Mesothelial cell of epicardium (in vitro differentiated cells): ENCODE data around the gene ZBED2. TPM values are rescaled to one million over a fixed set of nuclear protein-coding genes. Genes with fewer than 3 reads are reported as not detected.

Experiments
- DNase-seq, 2 experiments: peaks; one replicate each; pipeline ENCODE4 v3.0.0; 2021; ENCODE audit warnings: low spot score in 2 of 2; ENCODE audit not compliant: unreplicated experiment in 2 of 2
- H3K27ac Mint-ChIP-seq: 2 replicates; pipeline ENCODE4 v1.8.0; 2021; ENCODE audit warnings: mixed read lengths
- H3K27me3 Mint-ChIP-seq: 2 replicates; pipeline ENCODE4 v1.8.0; 2021; ENCODE audit warnings: low read depth, mixed read lengths
- H3K36me3 Mint-ChIP-seq: 2 replicates; pipeline ENCODE4 v1.8.0; 2021; ENCODE audit warnings: mixed read lengths
- H3K4me1 Mint-ChIP-seq: 2 replicates; pipeline ENCODE4 v1.8.0; 2021; ENCODE audit warnings: mixed read lengths
- H3K4me3 Mint-ChIP-seq: 2 replicates; pipeline ENCODE4 v1.8.0; 2021; ENCODE audit warnings: mild to moderate bottlenecking, moderate library complexity, mixed read lengths
- H3K9me3 Mint-ChIP-seq: 2 replicates; pipeline ENCODE4 v1.8.0; 2021; ENCODE audit warnings: mixed read lengths
- total RNA-seq: library from RNA; stranded (reverse); gene quantifications from 3 replicates; pipeline ENCODE4 v1.2.1, GENCODE V29; 2021
- TF ChIP-seq, protein P1 (sequence below): fragments of 200-600 bp; sonication (generic); IDR thresholded peaks from one replicate; pipeline ENCODE4 v1.5.0; 2021; ENCODE audit warnings: antibody characterized with exemption; ENCODE audit not compliant: unreplicated experiment

Gene ZBED2
- total RNA-seq, 1 donor from 2014 or later, result not detected

- Mint-ChIP-seq H3K4me1 (no peaks in the 10 kb centered on the region), H3K27me3 (no peaks in the 10 kb centered on the region), H3K27ac (no peak overlapping the region), H3K9me3 (no peaks in the 10 kb centered on the region), H3K4me3 (no peak overlapping the region), H3K36me3 (no peaks in the 10 kb centered on the region)
- DNase-seq, result no peak
- TF ChIP-seq, protein P1, sequence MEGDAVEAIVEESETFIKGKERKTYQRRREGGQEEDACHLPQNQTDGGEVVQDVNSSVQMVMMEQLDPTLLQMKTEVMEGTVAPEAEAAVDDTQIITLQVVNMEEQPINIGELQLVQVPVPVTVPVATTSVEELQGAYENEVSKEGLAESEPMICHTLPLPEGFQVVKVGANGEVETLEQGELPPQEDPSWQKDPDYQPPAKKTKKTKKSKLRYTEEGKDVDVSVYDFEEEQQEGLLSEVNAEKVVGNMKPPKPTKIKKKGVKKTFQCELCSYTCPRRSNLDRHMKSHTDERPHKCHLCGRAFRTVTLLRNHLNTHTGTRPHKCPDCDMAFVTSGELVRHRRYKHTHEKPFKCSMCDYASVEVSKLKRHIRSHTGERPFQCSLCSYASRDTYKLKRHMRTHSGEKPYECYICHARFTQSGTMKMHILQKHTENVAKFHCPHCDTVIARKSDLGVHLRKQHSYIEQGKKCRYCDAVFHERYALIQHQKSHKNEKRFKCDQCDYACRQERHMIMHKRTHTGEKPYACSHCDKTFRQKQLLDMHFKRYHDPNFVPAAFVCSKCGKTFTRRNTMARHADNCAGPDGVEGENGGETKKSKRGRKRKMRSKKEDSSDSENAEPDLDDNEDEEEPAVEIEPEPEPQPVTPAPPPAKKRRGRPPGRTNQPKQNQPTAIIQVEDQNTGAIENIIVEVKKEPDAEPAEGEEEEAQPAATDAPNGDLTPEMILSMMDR, result no peak
Measured at GRCh38 chr3:111577113-111577512, 18.0 kb downstream of the ZBED2 start.

DNA sequence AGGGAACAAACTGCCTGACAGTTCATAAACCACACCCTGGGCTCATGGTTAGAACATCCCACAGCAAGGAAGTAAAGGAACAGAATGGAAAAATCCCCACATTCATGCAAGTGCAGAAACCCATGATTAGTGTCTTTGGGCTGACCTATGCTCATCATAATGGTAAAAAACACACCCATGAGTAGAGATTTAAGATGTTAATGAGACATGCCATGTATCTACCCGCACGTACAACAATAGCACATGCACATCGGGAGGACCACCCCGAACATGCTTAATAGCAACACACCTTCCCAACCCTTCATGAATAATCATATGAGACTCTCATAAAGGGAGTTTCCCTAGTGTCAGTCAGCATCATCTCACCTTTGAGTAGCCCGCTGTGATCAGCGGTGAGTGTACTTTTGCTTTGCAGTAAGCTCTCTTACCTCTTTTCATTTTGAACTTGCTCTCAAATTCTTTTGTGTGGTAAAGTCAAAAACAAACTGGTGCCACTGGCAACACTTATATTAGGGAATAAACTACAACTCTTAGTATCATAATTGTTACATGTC is 23.2 kb downstream of the ZBED2 start:
- DNase-seq, result no peak
- Mint-ChIP-seq H3K4me1 (peaks cover 20% of the 10 kb centered on the region), H3K27ac (no peak overlapping the region), H3K9me3 (no peaks in the 10 kb centered on the region), H3K27me3 (no peaks in the 10 kb centered on the region), H3K36me3 (no peaks in the 10 kb centered on the region), H3K4me3 (no peak overlapping the region)
- TF ChIP-seq, protein P1, result no peak

DNA sequence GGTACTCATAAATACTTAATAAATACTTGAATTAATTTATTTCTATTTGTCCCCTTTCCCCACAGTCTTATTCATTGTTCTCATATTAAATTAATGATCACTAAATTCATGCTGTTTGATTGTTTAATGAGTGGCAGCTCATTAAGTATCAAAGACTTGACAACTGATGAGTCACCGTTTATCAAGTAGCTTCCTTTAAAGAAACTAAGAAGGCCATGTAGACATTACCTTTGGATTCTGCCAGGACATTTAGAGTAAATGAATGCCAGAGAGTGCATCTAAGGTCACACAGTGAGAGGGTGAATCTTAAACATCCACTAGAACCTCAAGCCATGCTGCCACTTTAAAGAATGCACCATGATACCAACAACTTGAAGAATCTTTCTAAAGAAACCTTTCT is 23.9 kb downstream of the ZBED2 start:
- Mint-ChIP-seq H3K4me3 (no peak overlapping the region), H3K36me3 (no peaks in the 10 kb centered on the region), H3K27me3 (no peaks in the 10 kb centered on the region), H3K4me1 (peaks cover 24% of the 10 kb centered on the region), H3K9me3 (no peaks in the 10 kb centered on the region), H3K27ac (no peak overlapping the region)
- no peak for DNase-seq
- TF ChIP-seq, protein P1, result no peak

DNA sequence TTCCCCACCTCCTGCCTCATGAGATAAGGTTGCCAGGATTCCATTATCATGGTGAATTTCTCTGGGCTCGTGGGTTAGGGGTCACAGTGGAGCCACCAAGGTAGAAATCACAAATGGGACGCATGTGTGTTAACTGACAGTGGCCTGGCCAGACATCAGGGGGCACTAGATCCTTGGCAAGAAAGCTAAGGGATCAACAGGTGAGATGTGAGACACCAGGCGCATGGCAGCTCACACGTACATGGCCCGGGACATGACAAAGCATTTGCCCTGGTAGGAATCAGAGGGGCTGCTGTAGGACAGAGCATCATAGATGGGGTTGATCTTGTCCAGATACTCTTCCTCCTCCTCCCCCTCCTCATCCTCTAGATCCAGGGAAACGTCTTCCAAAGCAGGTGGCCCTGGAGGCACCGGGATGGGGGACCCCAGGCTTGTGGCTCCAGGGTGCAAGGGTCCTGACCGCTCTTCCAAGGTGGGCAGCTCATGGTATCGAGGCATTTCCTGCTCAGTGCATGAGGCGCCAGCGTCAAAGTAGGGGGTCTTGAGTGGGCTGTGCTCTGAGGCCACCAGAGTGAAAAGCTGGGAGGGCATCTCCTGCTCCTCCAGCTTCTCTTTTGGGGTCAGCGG is 24.6 kb downstream of the ZBED2 start:
- no peak overlapping the region for H3K27ac Mint-ChIP-seq
- H3K27me3 Mint-ChIP-seq, result no peaks in the 10 kb centered on the region
- DNase-seq, result no peak
- TF ChIP-seq, protein P1, result no peak
- peaks cover 24% of the 10 kb centered on the region for H3K4me1 Mint-ChIP-seq
- H3K4me3 Mint-ChIP-seq, result no peak overlapping the region
- H3K36me3 Mint-ChIP-seq, result no peaks in the 10 kb centered on the region
- no peaks in the 10 kb centered on the region for H3K9me3 Mint-ChIP-seq

- H3K36me3 Mint-ChIP-seq, result no peaks in the 10 kb centered on the region
- no peaks in the 10 kb centered on the region for H3K9me3 Mint-ChIP-seq
- H3K4me1 Mint-ChIP-seq, result peaks cover 24% of the 10 kb centered on the region
- no peak overlapping the region for H3K27ac Mint-ChIP-seq
- TF ChIP-seq, protein P1, result no peak
- no peak for DNase-seq
- H3K4me3 Mint-ChIP-seq, result no peak overlapping the region
- no peaks in the 10 kb centered on the region for H3K27me3 Mint-ChIP-seq
Measured at GRCh38 chr3:111568911-111569310, 26.2 kb downstream of the ZBED2 start.

DNA sequence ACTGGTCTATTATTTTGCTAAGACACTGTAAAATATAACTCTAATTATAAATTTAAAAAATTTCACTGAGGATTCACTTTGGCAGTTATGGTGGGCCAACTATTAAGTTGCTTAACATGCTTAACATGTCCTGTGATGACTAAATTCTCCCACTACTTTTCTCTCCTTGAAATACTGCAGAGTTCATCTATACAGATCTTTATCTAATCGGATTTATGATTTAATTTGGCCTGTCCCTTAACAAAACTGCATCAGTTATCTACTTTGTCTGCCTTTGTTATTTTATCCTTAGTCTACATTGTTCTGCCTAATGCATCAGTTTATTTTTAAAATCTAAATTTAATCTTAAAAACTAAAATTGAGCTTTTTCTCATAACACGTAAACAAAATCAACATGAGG is 26.8 kb downstream of the ZBED2 start:
- Mint-ChIP-seq H3K4me3 (no peak overlapping the region), H3K27ac (no peak overlapping the region), H3K36me3 (no peaks in the 10 kb centered on the region), H3K27me3 (no peaks in the 10 kb centered on the region), H3K4me1 (peaks cover 24% of the 10 kb centered on the region), H3K9me3 (no peaks in the 10 kb centered on the region)
- DNase-seq, result no peak
- TF ChIP-seq, protein P1, result no peak
